ENCODE results near the gene FLT3. TPM values are rescaled to one million over a fixed set of nuclear protein-coding genes. Genes with fewer than 3 reads are reported as not detected.
"Not testable (repeated sequence)": the region's sequence is repeated elsewhere in the genome, so short reads cannot be mapped to it uniquely, and the experiment has no call there.

The FLT3 gene
- total RNA-seq, 3 donors from 2014 or later: 0.08 to 0.11 TPM; not detected in 1

- no peaks in the 10 kb centered on the region for H3K9me3 Mint-ChIP-seq
- H3K4me3 Mint-ChIP-seq: no peak overlapping the region
- no peak for DNase-seq
- H3K27me3 Mint-ChIP-seq (ENCODE audit: low read depth): peaks cover 18% of the 10 kb centered on the region
- no peaks in the 10 kb centered on the region for H3K36me3 Mint-ChIP-seq (ENCODE audit: insufficient read depth)
- H3K4me1 Mint-ChIP-seq (ENCODE audit: low read depth): no peaks in the 10 kb centered on the region
- ATAC-seq: no peak
Measured at GRCh38 chr13:28013482-28013881, 86.9 kb downstream of the FLT3 start.

- DNase-seq (no peak), ATAC-seq (peak in 1 of 2 donors; percentile 38)
- Mint-ChIP-seq H3K27me3 (ENCODE audit: low read depth) (peaks cover 18% of the 10 kb centered on the region), H3K9me3 (no peaks in the 10 kb centered on the region), H3K4me1 (ENCODE audit: low read depth) (no peaks in the 10 kb centered on the region), H3K4me3 (no peak overlapping the region), H3K36me3 (ENCODE audit: insufficient read depth) (no peaks in the 10 kb centered on the region)
Measured at GRCh38 chr13:28012896-28013295, 87.5 kb downstream of the FLT3 start.

GRCh38 chr13:28012383-28012782, 88.0 kb downstream of the FLT3 start:
- Mint-ChIP-seq H3K4me3 (no peak overlapping the region), H3K36me3 (ENCODE audit: insufficient read depth) (no peaks in the 10 kb centered on the region), H3K9me3 (no peaks in the 10 kb centered on the region), H3K27me3 (ENCODE audit: low read depth) (peaks cover 16% of the 10 kb centered on the region), H3K4me1 (ENCODE audit: low read depth) (no peaks in the 10 kb centered on the region)
- no peak for ATAC-seq
- DNase-seq: no peak

- H3K27me3 Mint-ChIP-seq (ENCODE audit: low read depth): peaks cover 8% of the 10 kb centered on the region
- no peaks in the 10 kb centered on the region for H3K4me1 Mint-ChIP-seq (ENCODE audit: low read depth)
- no peak for DNase-seq
- no peaks in the 10 kb centered on the region for H3K9me3 Mint-ChIP-seq
- H3K36me3 Mint-ChIP-seq (ENCODE audit: insufficient read depth): no peaks in the 10 kb centered on the region
- H3K4me3 Mint-ChIP-seq: no peak overlapping the region
- ATAC-seq: no peak
Measured at GRCh38 chr13:28010046-28010445, 90.3 kb downstream of the FLT3 start.

- H3K4me1 Mint-ChIP-seq (ENCODE audit: low read depth); H3K4me3 Mint-ChIP-seq; ATAC-seq; H3K36me3 Mint-ChIP-seq (ENCODE audit: insufficient read depth); H3K27me3 Mint-ChIP-seq (ENCODE audit: low read depth); H3K9me3 Mint-ChIP-seq; DNase-seq: not testable (repeated sequence)
Measured at GRCh38 chr13:28005016-28005415, 95.4 kb downstream of the FLT3 start.

- Mint-ChIP-seq H3K4me3 (no peak overlapping the region), H3K9me3 (no peaks in the 10 kb centered on the region), H3K36me3 (ENCODE audit: insufficient read depth) (no peaks in the 10 kb centered on the region), H3K27me3 (ENCODE audit: low read depth) (no peaks in the 10 kb centered on the region), H3K4me1 (ENCODE audit: low read depth) (no peaks in the 10 kb centered on the region)
- DNase-seq (no peak), ATAC-seq (no peak)
Measured at GRCh38 chr13:28002886-28003698, 97.3 kb downstream of the FLT3 start.

- Mint-ChIP-seq H3K36me3 (ENCODE audit: insufficient read depth) (no peaks in the 10 kb centered on the region), H3K4me1 (ENCODE audit: low read depth) (no peaks in the 10 kb centered on the region), H3K9me3 (no peaks in the 10 kb centered on the region), H3K27me3 (ENCODE audit: low read depth) (no peaks in the 10 kb centered on the region), H3K4me3 (no peak overlapping the region)
- ATAC-seq: no peak
- DNase-seq: no peak
Measured at GRCh38 chr13:28001837-28002473, 98.4 kb downstream of the FLT3 start.

- Mint-ChIP-seq H3K4me3 (no peak overlapping the region), H3K9me3 (no peaks in the 10 kb centered on the region), H3K27me3 (ENCODE audit: low read depth) (no peaks in the 10 kb centered on the region), H3K4me1 (ENCODE audit: low read depth) (no peaks in the 10 kb centered on the region), H3K36me3 (ENCODE audit: insufficient read depth) (no peaks in the 10 kb centered on the region)
- DNase-seq: no peak
- no peak for ATAC-seq
Measured at GRCh38 chr13:28001049-28001448, 99.3 kb downstream of the FLT3 start.

GRCh38 chr13:28000567-28000966, 99.8 kb downstream of the FLT3 start:
- H3K9me3 Mint-ChIP-seq: no peaks in the 10 kb centered on the region
- no peak overlapping the region for H3K4me3 Mint-ChIP-seq
- no peaks in the 10 kb centered on the region for H3K27me3 Mint-ChIP-seq (ENCODE audit: low read depth)
- H3K36me3 Mint-ChIP-seq (ENCODE audit: insufficient read depth): no peaks in the 10 kb centered on the region
- no peak for DNase-seq
- H3K4me1 Mint-ChIP-seq (ENCODE audit: low read depth): no peaks in the 10 kb centered on the region
- no peak for ATAC-seq

GRCh38 chr13:27997904-27998522, 102.4 kb downstream of the FLT3 start:
- DNase-seq (no peak), ATAC-seq (no peak)
- Mint-ChIP-seq H3K9me3 (no peaks in the 10 kb centered on the region), H3K4me3 (no peak overlapping the region), H3K27me3 (ENCODE audit: low read depth) (no peaks in the 10 kb centered on the region), H3K4me1 (ENCODE audit: low read depth) (no peaks in the 10 kb centered on the region), H3K36me3 (ENCODE audit: insufficient read depth) (no peaks in the 10 kb centered on the region)

- no peak for DNase-seq
- Mint-ChIP-seq H3K27me3 (ENCODE audit: low read depth) (peaks cover 8% of the 10 kb centered on the region), H3K36me3 (ENCODE audit: insufficient read depth) (no peaks in the 10 kb centered on the region), H3K4me1 (ENCODE audit: low read depth) (no peaks in the 10 kb centered on the region), H3K9me3 (no peaks in the 10 kb centered on the region), H3K4me3 (no peak overlapping the region)
- no peak for ATAC-seq
Measured at GRCh38 chr13:27991881-27992280, 108.5 kb downstream of the FLT3 start.

GRCh38 chr13:27988520-27988919, 111.9 kb downstream of the FLT3 start, which contains the start of gene URAD:
Gene URAD, minus strand, starts transcription at chr13:27988693. Its CDS starts 56 bp downstream, at chr13:27988637.
- DNase-seq (no peak), ATAC-seq (no peak)
- Mint-ChIP-seq H3K4me1 (ENCODE audit: low read depth) (no peaks in the 10 kb centered on the region), H3K36me3 (ENCODE audit: insufficient read depth) (no peaks in the 10 kb centered on the region), H3K27me3 (ENCODE audit: low read depth) (peaks cover 25% of the 10 kb centered on the region), H3K9me3 (no peaks in the 10 kb centered on the region), H3K4me3 (no peak within 1 kb of the TSS)

- peaks cover 4% of the 10 kb centered on the region for H3K4me1 Mint-ChIP-seq (ENCODE audit: low read depth)
Measured at GRCh38 chr13:27985600-27985999, 114.8 kb downstream of the FLT3 start.

GRCh38 chr13:27982361-27982760, 118.0 kb downstream of the FLT3 start:
- DNase-seq (no peak), ATAC-seq (no peak)
- peaks cover 73% of the 10 kb centered on the region for H3K27me3 Mint-ChIP-seq (ENCODE audit: low read depth)
- peaks cover 22% of the 10 kb centered on the region for H3K4me1 Mint-ChIP-seq (ENCODE audit: low read depth)
- H3K9me3 Mint-ChIP-seq: no peaks in the 10 kb centered on the region
- no peaks in the 10 kb centered on the region for H3K36me3 Mint-ChIP-seq (ENCODE audit: insufficient read depth)
- H3K4me3 Mint-ChIP-seq: no peak overlapping the region

More at GRCh38 chr13:27985600-27985999, 114.8 kb downstream of the FLT3 start:
- Mint-ChIP-seq H3K27me3 (ENCODE audit: low read depth) (peaks cover 55% of the 10 kb centered on the region), H3K4me3 (no peak overlapping the region), H3K36me3 (ENCODE audit: insufficient read depth) (no peaks in the 10 kb centered on the region), H3K9me3 (no peaks in the 10 kb centered on the region)
- ATAC-seq (no peak), DNase-seq (no peak)
